ENCODE measurements around the gene RNF111.
A peak's percentile ranks its signal among the peaks of the same experiment; 100 is the strongest.

RNF111 gene

DNA sequence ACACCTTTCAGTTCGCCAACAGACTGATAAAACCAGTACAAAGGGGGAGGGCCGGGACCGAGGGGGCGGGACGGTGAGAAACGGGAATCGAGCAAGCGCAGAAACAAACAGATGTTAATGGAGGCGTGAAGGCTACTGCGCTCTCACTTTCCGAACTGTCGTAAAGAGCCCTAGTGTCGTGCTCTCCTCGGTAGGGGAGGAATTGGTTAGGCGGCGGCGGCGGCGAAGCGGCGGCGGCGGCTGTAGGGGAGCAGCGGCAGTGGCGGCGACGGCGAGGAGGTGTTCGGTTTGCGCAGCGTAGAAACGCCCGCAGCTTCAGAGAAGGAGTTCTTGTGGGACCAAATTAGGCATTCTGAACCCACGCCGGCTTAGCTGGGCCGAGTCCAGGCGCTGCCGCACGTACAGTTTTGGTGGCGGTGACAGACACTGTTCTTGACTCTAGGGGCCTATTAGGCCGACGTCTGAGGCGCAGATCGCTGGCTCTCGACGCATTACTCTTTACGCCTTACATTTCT is at the start of gene RNF111:
Gene RNF111, plus strand, starts transcription at position 173 of the 515 bp plus-strand sequence. CDS start 43,160 bp downstream, outside the sequence.
- DNase-seq (ENCODE audit: low read depth, low spot score): peak; percentile 77

DNA sequence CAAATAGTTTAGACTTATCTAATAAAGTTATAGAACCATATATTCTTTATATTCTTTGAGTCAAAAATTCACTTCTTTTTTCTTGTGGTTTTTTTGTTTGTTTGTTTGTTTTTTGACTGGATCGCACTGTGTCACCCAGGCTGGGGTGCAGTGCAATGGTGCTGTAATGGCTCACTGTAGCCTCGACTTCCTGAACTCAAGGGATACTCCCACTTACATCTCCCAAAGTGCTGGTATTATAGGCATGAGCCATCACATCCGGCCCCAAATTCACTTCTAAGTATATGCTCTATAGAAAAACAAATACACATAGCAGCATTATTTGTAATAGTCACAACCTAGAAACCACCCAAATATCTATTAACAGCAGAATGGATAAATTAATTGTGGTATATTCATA is 40.3 kb upstream of the RNF111 start:
- DNase-seq (ENCODE audit: low read depth, low spot score): no peak

DNA sequence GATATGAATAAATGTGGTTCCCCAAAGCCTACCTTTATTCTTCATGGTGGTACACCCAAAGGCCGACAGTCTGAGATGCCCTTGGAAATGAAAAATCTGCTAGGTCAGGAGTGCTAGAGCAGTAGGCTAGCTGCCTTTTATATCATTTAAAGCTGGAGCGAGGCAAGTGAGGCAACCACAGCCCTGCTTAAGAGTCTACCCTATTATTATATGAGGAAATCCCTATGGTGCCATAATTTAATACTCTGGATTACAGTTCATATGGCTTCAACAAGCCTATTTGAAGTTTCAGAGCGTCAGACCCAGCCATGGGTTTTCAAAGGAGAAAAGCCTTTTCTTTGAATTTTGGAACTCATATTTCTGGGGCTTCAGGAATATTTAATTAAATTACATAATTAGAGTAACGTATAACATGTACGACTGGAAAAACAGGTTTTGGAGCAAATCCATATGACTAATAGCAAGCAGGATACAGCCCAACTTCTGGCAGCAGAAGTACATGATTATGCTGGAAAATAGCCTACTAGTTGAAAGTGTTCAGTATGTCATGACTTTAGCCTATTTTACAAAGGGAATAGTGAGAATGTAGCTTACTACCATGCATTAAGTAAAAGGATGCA is 36.0 kb upstream of the RNF111 start:
- DNase-seq (ENCODE audit: low read depth, low spot score): no peak

DNA sequence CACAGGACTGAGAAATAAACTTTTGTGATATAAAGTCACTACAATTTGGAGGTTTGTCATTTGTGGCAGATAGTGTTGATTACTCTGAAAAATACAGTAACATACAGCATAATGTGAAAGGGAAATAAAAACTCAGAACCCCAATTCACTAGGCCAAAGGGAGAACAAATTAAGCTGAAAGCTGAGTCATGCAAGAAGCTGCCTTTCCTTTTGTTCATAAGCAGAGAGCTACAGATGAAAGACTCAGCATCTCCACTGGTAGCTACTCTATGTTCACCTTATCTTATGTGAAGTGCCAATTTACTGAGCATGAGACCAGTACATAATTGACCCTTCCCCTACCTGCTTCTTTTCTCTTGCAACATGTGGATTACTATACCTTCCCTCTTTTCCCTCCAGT is 34.7 kb upstream of the RNF111 start:
- no peak for DNase-seq (ENCODE audit: low read depth, low spot score)

DNA sequence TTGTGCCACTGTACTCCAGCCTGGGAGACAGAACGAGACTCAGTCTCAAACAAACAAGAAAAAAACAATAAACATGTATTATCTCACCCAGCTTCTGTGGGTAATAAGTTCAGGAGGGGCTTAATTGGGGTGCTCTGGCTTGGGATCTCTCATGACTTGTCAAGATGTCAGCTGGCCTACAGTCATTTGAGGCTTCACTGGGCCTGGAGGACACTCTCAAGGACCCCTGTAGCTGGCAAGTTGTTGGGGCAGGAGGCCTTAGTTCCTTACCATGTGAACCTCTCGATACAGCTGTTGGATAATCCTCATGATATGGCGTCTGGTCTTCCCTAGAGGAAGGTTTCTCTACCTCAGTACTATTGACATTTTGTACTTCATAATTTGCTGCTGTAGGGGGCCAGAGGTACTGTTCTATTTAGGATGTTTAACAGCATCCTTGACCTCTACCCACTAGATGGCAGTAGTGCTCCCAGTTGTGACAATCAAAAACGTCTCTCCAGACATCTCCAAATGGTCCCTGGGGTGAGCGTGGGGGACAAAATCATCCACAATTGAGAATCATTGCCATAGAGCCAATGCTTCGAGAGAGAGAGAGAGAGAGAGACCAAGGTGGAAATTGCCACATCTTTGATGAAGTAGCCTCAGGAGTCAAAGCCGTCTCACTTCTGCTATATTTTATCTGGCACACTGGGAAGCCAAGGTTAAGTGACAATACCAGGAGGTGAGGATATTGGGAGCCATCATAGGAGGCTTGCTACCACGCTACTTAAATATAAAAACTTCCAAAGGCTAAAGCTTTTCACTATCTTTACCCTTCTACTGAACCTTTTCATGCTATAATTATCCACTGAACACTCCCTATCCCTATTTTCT is 30.1 kb upstream of the RNF111 start:
- DNase-seq (ENCODE audit: low read depth, low spot score): no peak

DNA sequence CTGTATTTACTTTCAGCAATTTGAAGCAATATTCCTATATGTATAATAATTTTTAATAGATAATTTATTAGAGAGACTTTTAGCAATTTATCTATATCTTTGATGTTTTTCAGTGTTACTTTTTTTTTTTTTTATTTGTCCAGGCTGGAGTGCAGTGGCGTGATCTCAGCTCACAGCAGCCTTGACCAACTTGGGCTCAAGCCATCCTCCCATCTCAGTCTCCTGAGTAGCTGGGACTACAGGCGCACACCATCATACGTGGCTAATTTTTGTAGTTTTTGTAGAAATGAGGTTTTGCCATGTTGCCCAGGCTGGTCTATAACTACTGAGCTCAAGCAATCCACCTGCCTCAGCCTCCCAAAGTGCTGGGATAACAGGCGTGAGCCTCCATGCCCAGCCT is 28.7 kb upstream of the RNF111 start:
- DNase-seq (ENCODE audit: low read depth, low spot score): no peak

DNA sequence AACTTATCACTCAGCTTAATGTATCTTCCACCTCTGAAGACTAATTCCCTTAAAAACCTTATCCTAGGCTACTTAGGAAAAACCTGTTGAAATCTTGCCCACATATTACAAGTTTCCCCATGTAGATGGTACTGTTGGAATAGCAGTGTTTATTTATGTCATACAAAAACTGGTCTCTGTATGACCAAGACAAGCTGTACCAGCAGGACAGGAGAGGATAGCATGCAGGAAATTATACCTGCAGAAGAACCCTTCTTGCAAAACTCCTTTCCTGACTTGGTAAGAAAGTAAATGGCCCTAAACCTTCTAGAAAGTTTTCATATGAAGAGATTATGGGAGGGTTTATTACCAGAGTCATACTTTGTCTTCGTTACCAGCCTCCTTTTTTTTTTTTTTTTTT is 25.3 kb upstream of the RNF111 start:
- DNase-seq (ENCODE audit: low read depth, low spot score): no peak

DNA sequence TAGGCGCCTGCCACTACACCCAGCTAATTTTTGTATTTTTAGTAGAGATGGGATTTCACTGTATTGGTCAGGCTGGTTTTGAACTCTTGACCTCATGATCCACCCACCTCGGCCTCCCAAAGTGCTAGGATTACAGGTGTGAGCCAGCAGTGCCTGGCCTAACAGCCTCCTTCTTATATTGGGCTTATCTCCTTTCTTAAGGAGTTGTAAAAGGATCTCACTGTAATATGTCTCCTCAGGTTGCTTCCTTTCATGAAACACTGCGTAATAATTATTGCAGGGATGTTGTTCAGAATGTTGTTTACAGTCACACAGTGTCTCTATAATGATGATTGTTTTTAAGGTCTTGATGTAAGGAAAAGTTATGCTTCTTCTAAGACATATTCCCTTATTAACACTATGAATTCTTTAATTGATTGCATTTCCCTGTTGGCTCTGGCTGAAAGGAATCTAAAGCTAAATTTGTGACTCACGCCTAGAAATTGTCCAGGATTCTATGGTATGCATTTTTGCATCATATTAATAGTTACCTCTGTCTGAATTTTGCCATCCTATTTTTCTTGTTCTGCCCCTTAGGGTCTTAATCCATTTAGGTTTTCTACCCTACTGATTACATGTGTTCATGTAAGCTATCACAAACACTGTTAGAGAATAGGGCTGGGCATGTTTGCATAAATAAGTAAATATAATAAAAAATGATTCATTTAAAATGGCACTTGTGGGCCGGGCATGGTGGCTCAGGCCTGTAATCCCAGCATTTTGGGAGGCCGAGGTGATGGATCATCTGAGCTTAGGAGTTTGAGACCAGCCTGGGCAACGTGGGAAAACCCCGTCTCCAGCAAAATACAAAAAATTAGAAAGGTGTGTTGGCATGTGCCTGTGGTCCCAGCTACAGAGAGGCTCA is 24.5 kb upstream of the RNF111 start:
- DNase-seq (ENCODE audit: low read depth, low spot score): no peak

DNA sequence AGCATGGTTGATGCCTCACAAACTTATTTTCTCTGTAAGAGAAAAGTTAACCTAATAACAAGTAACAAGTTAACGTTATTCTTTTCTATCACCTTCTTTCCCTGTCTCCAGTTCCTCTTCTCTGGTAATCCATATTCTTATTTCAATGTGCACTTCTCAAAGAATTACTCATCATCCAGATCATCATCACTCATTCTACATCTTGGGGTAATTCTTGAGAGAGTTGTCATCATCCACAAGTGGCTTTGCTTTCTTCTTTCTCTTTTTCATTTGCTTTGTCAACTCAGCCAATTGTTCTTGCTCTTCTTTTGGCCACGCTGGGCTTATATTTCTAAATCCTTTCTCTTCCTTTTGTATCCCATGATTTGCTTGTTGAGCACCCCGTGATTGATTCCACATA is 20.8 kb upstream of the RNF111 start:
- DNase-seq (ENCODE audit: low read depth, low spot score): no peak

DNA sequence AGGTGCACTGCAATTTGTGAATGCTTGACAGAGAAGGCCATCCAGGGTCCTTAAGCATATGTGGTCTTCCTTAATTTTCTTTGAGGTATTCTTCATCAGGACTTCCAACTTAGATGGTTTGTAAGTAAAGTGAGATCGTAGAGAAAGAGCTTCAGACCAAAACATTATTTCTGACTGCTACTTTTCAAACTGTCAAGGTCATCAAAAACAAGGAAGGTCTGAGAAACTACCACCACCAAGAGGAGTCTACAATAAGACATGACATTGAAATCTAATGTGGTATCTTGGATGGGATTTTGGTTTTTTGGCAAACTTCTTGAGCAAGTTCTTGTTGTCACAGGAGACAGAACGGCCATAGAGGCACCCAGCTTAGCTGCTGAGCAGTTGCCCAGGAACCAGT is 20.0 kb upstream of the RNF111 start:
- DNase-seq (ENCODE audit: low read depth, low spot score): no peak

DNA sequence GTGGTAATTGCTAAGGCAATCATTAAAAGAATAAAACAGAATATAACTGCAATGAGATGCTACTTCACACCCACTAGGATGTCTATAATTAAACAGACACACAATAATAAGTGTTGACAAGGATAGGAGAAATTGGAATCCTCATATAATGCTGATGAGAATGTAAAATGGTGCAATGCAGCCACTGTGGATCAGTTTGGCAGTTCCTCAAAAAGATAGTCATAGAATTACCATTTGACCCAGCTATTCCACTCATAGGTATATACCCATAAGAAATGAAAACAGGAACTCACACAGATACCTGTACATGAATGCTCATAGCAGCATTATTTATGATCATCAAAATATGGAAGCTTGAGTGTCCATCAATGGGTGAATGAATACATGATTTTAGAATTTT is 9.6 kb upstream of the RNF111 start:
- DNase-seq (ENCODE audit: low read depth, low spot score): no peak

DNA sequence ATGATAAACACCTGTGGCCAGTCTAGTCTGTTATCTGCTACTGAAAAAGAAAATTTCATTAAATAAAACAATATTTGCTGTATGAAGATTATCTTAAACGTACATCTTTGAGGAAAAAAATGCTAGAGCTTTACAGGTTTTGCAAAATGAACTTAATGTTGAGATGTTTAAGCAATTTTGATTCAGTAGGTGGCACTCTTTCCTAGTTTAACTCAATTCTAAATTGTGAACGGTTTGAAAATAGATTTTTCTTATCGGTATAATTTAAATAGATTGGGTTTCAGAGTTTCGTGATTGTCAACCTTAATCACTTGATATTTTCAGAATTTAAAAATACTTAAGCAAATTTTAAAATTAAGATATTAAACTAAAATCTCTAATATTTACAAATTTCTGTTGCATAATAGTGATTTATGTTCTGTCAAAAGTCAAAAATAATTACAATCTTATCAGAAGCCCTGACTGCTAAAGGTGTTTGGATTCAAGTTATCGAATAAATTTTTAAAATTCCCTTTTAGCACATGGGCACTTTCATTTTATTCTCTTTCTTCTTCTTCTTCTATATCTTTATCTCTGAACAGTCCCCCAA is 7.0 kb upstream of the RNF111 start:
- DNase-seq (ENCODE audit: low read depth, low spot score): no peak

DNA sequence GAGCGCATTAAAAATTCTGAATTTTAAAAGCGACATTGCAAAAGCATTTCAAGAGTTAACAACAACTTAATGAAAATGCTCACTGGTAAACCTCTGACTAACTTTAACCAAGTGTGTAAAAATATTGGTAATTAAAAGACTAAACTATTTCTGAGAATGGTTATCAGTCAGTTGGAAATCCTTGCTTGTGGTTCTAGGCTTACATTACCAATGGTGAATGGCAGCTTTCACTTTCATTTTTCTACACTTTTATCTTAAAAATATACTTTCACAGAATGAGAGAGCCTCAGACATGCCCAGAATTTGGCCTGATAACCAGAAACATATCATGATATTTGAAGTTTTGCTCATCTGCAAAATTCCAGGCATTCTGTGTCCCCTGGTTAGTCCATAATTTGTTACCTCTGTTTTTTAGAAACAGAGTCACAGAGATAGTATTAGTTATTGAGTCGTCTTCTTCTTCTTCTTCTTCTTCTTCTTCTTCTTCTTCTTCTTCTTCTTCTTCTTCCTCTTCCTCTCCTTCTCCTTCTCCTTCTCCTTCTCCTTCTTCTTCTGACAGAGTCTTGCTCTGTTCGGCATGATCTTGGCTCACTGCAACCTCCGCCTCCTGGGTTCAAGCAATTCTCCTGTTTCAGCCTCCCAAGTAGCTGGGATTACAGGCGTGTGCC is 5.5 kb upstream of the RNF111 start:
- DNase-seq (ENCODE audit: low read depth, low spot score): no peak

DNA sequence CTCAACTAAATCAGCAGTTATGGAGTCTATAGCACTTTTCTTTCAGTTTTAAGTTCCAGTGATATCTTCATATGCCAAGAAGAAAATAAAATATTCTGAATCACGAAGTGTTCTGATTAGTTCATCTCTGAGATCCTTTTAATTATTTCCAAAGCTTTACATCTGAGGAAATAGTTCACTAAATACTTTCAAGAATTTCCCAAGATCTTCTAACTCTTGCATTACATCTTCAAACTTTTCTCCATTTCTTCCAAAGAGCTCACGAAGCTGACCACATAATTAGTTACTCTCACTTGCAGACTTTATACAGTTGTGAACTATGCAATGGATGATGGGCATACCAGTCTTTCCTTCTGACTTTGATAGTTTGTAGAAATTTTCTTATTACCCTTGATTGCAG is 4.2 kb upstream of the RNF111 start:
- no peak for DNase-seq (ENCODE audit: low read depth, low spot score)

DNA sequence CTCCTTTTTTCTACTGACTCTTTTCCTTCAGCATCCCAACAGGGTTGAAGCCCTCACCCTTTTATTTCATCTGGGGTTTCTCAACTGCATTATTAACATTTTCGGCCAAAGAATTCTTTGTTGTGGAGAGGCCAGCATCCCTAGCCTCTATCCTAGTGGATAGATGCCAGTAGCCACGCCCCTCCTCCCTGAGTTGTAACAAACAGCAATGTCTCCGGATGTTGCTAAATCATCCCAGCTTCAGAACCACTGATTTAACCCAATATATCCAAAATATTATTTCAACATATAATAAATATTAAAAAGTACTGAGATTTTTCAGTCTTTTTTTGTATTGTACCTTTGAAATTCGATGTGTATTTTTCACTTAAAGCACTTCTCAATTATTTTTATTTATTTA is 2.0 kb upstream of the RNF111 start:
- DNase-seq (ENCODE audit: low read depth, low spot score): no peak

DNA sequence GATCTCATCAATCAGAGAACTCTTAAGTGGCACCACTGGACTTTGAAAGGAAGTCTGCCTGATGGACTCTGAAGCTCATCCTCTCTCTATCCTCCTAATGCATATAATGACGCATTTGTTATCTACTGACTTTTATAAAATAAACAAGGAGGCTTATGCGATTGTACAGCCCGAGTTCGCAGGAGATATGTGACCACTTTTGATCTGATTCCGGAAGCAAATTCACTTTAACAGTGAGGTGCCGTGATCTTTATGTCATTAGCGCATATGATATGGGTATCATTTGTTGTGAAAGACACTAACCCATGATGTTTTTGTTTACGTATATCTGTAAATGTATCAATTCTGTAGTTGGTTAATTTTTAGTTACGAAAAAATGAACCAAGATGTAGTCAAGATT is 427 bp upstream of the RNF111 start:
- no peak for DNase-seq (ENCODE audit: low read depth, low spot score)

DNA sequence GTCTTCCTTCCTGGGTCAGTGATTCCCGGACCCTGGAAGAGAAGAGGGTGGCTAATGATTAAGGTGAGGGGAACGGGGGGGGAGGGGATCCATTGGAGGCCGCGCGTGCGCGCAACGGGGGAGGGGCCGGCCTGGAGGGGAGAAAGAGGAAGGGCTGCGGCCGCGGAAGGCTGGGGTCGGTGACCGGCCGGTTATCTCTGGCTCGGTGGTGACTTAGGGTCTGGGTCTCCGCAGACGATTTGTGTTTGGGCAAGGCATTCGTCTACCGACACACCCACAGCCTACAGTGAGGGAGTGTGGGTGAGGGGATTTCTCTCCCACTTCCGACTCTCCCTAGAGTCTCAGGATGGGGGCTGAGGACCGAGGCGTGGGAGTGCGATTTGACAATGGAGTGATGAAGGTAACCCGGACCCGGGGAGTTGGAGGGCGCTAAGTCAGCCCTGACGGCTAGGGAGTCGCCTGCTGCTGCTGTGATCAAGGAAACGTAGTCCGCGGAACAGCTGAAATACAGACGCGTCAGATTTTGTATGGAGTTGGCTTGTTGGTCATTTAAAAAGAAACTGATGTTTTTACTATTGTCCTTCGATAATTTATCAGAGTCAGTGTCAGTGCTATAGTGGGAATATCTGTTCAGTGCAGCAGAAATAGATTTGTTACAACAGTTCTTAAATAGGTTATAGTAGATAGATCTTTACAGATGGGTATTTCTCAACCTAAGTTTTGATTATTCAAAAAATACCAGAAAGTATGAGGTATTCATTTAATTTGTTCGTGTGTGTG is 733 bp downstream of the RNF111 start:
- no peak for DNase-seq (ENCODE audit: low read depth, low spot score)

DNA sequence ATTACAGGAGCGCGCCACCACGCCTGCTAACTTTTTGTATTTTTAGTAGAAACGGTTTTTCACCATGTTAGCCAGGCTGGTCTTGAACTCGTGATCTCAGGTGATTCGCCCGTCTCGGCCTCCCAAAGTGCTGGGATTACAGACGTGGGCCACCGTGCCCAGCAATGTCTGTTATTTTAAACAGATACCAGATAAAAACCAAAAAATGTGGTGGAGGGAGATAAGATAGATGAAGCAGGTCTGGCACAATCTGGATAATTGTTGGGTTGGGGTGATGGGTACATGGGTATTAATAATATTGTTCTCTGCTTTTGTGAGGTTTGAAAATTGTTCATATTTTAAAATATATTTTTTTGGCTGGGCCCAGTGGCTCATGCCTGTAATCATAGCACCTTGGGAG is 4.7 kb downstream of the RNF111 start:
- no peak for DNase-seq (ENCODE audit: low read depth, low spot score)

DNA sequence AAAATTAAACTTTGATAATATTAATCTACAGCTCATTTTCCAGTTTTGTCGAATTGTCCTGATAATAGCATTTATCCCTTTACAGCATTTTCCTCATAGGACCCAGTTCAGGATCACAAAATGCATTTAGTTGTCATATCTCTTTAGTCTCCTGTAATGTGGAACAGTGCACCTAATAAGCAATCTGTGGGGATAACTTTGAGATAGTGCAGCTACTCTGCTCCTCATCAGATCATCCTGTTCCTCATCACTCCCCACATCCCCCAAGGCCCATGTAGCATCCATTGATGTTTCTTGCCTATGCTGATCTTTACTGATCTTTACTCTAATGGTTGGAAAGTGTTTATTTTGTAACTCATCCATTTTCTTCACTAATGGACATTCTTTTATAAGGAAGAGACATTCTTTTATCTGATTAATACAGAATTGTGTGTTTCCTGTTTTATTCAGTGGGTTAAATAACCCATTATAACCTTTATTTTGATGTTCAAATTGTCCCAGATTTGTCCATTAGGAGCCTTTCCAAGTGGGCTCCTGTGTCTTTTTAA is 7.5 kb downstream of the RNF111 start:
- DNase-seq (ENCODE audit: low read depth, low spot score): no peak

DNA sequence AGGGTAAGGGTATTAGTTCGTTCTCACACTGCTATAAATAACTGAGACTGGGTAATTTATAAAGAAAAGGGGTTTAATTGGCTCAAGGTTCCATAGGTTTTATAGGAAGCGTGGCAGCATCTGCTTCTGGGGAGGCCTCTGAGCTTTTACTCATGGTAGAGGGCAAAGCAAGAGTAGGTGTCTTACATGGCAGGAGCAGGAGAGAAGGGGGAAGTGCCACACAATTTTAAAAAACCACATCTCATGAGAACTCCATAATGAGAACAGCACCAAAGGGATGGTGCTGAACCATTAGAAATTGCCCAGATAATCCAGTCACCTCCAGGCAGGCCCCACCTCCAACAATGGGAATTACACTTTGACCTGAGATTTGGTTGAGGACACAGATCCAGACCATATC is 12.2 kb downstream of the RNF111 start:
- no peak for DNase-seq (ENCODE audit: low read depth, low spot score)
